Mesenchymal stem cell (in vitro differentiated cells and primary cell): ENCODE data around the gene CHI3L1.

ENCODE experiments used
- DNase-seq: peaks from one replicate; pipeline ENCODE4 v3.0.0-alpha.2; 2013
- H2AFZ ChIP-seq: one replicate; pipeline ENCODE4 v1.6.1; 2013; ENCODE audit warnings: low read depth, mild to moderate bottlenecking, control low read depth, inconsistent platforms, low read length, moderate library complexity
- H2AK5ac ChIP-seq: 2 replicates; pipeline ENCODE4 v1.6.1; 2013; ENCODE audit warnings: low read length, moderate library complexity, mild to moderate bottlenecking, inconsistent platforms; ENCODE audit not compliant: severe bottlenecking
- H2BK120ac ChIP-seq: one replicate; pipeline ENCODE4 v1.6.1; 2013; ENCODE audit warnings: low read depth, mild to moderate bottlenecking, inconsistent platforms, low read length, moderate library complexity
- H2BK12ac ChIP-seq, 2 experiments: one replicate each; pipeline ENCODE4 v1.6.1; 2013; ENCODE audit warnings: inconsistent platforms in 2 of 2, low read length in 2 of 2, mild to moderate bottlenecking in 2 of 2, moderate library complexity in 2 of 2, control low read depth in 1 of 2
- H2BK15ac ChIP-seq: one replicate; pipeline ENCODE4 v1.6.1; 2013; ENCODE audit warnings: mild to moderate bottlenecking, low read depth, inconsistent platforms; ENCODE audit not compliant: poor library complexity, severe bottlenecking
- H2BK5ac ChIP-seq: 2 replicates; pipeline ENCODE4 v1.6.1; 2013; ENCODE audit warnings: low read depth, mild to moderate bottlenecking, low read length, control low read depth, inconsistent platforms; ENCODE audit not compliant: poor library complexity, severe bottlenecking
- H3K14ac ChIP-seq, 2 experiments: one replicate each; pipeline ENCODE4 v1.6.1; 2013; ENCODE audit warnings: inconsistent platforms in 2 of 2, low read length in 2 of 2, control low read depth in 1 of 2, mild to moderate bottlenecking in 1 of 2, moderate library complexity in 1 of 2
- H3K18ac ChIP-seq, 2 experiments: one replicate each; pipeline ENCODE4 v1.6.1; 2013; ENCODE audit warnings: inconsistent platforms in 2 of 2, low read length in 2 of 2, control low read depth in 1 of 2, low read depth in 1 of 2, mild to moderate bottlenecking in 1 of 2
- H3K23ac ChIP-seq, 2 experiments: one replicate each; pipeline ENCODE4 v1.6.1; 2013; ENCODE audit warnings: inconsistent platforms in 2 of 2, low read length in 2 of 2, mild to moderate bottlenecking in 2 of 2, moderate library complexity in 2 of 2, control low read depth in 1 of 2
- H3K27ac ChIP-seq: 2 replicates; pipeline ENCODE4 v1.5.1; 2013; ENCODE audit warnings: mild to moderate bottlenecking, moderate library complexity, low read length, control low read depth, inconsistent platforms; ENCODE audit not compliant: poor library complexity, severe bottlenecking
- H3K27me3 ChIP-seq, 2 experiments: 2 replicates each; pipeline versions ENCODE4 v1.6.1 to v1.7.0; 2013; ENCODE audit warnings: low read length in 2 of 2, mild to moderate bottlenecking in 2 of 2, moderate library complexity in 2 of 2, control low read depth in 1 of 2, inconsistent platforms in 1 of 2; ENCODE audit not compliant: control insufficient read depth in 1 of 2, insufficient read depth in 1 of 2
- H3K36me3 ChIP-seq, 2 experiments: 2 replicates each; pipeline versions ENCODE4 v1.6.1 to v1.7.0; 2013; ENCODE audit warnings: low read length in 2 of 2, control low read depth in 1 of 2, inconsistent platforms in 1 of 2, low read depth in 1 of 2, mild to moderate bottlenecking in 1 of 2; ENCODE audit not compliant: insufficient read depth in 2 of 2, control insufficient read depth in 1 of 2
- H3K4ac ChIP-seq, 2 experiments: one replicate each; pipeline ENCODE4 v1.6.1; 2013; ENCODE audit warnings: inconsistent platforms in 2 of 2, low read length in 2 of 2, mild to moderate bottlenecking in 2 of 2, moderate library complexity in 2 of 2, control low read depth in 1 of 2, low read depth in 1 of 2
- H3K4me1 ChIP-seq: 2 replicates; pipeline ENCODE4 v1.6.1; 2013; ENCODE audit warnings: low read depth, low read length, control low read depth; ENCODE audit not compliant: control insufficient read depth, insufficient read depth
- H3K4me2 ChIP-seq: 2 replicates; pipeline ENCODE4 v1.6.1; 2013; ENCODE audit warnings: low read length, mild to moderate bottlenecking, inconsistent platforms; ENCODE audit not compliant: poor library complexity, severe bottlenecking
- H3K4me3 ChIP-seq, 2 experiments: 2 replicates each; pipeline versions ENCODE4 v1.5.1 to v1.7.0; 2013; ENCODE audit warnings: low read length in 2 of 2, mild to moderate bottlenecking in 2 of 2, control low read depth in 1 of 2, low read depth in 1 of 2; ENCODE audit not compliant: insufficient read depth in 1 of 2
- H3K79me1 ChIP-seq: replicated peaks from 2 replicates; pipeline ENCODE4 v1.6.1; 2013; ENCODE audit warnings: mild to moderate bottlenecking, control low read depth, low read length, inconsistent platforms; ENCODE audit not compliant: poor library complexity, severe bottlenecking
- H3K9ac ChIP-seq: 2 replicates; pipeline ENCODE4 v1.7.0; 2013; ENCODE audit warnings: mild to moderate bottlenecking, low read length, moderate library complexity
- H3K9me3 ChIP-seq: 2 replicates; pipeline ENCODE4 v1.7.0; 2013; ENCODE audit warnings: mild to moderate bottlenecking, low read length; ENCODE audit not compliant: control insufficient read depth
- H4K8ac ChIP-seq: one replicate; pipeline ENCODE4 v1.6.1; 2013; ENCODE audit warnings: inconsistent platforms, mild to moderate bottlenecking, low read length, moderate library complexity
- H4K91ac ChIP-seq: one replicate; pipeline ENCODE4 v1.6.1; 2013; ENCODE audit warnings: mild to moderate bottlenecking, low read length, inconsistent platforms
- WGBS: methylation state at CpG from one replicate; pipeline ENCODE4 v1.1.7; 2013; ENCODE audit warnings: mixed read lengths; 5-methylcytosine and 5-hydroxymethylcytosine counted together

Gene CHI3L1

GRCh38 chr1:203162403-203162802, 24.1 kb downstream of the CHI3L1 start:
- WGBS, result 100% methylated on average over 1 of the region's 1 CpG

GRCh38 chr1:203161703-203162102, 24.8 kb downstream of the CHI3L1 start:
- Histone ChIP-seq H3K4me3 (no peak overlapping the region), H3K36me3 (peaks cover 34 to 54% of the 10 kb centered on the region in 2 experiments), H3K14ac (no peak overlapping the region), H3K4me2 (no peak overlapping the region), H2BK5ac (no peak overlapping the region), H3K27me3 (peaks cover 0 to 3% of the 10 kb centered on the region in 2 experiments), H3K27ac (no peak overlapping the region), H3K79me1 (peaks cover 50% of the 10 kb centered on the region), H3K9ac (no peak overlapping the region), H3K18ac (no peak overlapping the region), H3K4me1 (peaks cover 8% of the 10 kb centered on the region), H2AK5ac (no peak overlapping the region), H2BK120ac (no peak overlapping the region), H2BK12ac (no peak overlapping the region), H2BK15ac (no peak overlapping the region), H3K23ac (no peak overlapping the region), H4K8ac (no peak overlapping the region), H3K9me3 (peaks cover 11% of the 10 kb centered on the region), H2AFZ (no peak overlapping the region), H3K4ac (no peak overlapping the region), H4K91ac (no peak overlapping the region)
- no peak for DNase-seq
- WGBS, result 95% methylated on average over 11 of the region's 11 CpGs

More at GRCh38 chr1:203162403-203162802, 24.1 kb downstream of the CHI3L1 start:
- Histone ChIP-seq H2BK12ac (no peak overlapping the region), H2BK15ac (no peak overlapping the region), H3K4me2 (no peak overlapping the region), H3K4ac (no peak overlapping the region), H3K23ac (no peak overlapping the region), H3K18ac (no peak overlapping the region), H3K27me3 (peaks cover 0 to 3% of the 10 kb centered on the region in 2 experiments), H2BK120ac (no peak overlapping the region), H3K79me1 (peaks cover 51% of the 10 kb centered on the region), H3K36me3 (peaks cover 34 to 59% of the 10 kb centered on the region in 2 experiments), H3K9me3 (peaks cover 11% of the 10 kb centered on the region), H2AFZ (no peak overlapping the region), H3K4me3 (no peak overlapping the region), H3K9ac (no peak overlapping the region), H3K4me1 (peaks cover 10% of the 10 kb centered on the region), H4K8ac (no peak overlapping the region), H2AK5ac (no peak overlapping the region), H2BK5ac (no peak overlapping the region), H3K14ac (peak overlapping the region in 1 of 2 experiments; percentile 56), H4K91ac (peak overlapping the region; percentile 36), H3K27ac (no peak overlapping the region)
- no peak for DNase-seq

- Histone ChIP-seq H3K27me3 (peaks cover 0 to 3% of the 10 kb centered on the region in 2 experiments), H4K91ac (no peak overlapping the region), H3K14ac (no peak overlapping the region), H2BK12ac (no peak overlapping the region), H3K23ac (no peak overlapping the region), H4K8ac (no peak overlapping the region), H2BK120ac (no peak overlapping the region), H3K4me3 (no peak overlapping the region), H3K4ac (no peak overlapping the region), H2BK15ac (no peak overlapping the region), H3K27ac (no peak overlapping the region), H3K18ac (no peak overlapping the region), H3K4me1 (peaks cover 8% of the 10 kb centered on the region), H3K9me3 (peaks cover 11% of the 10 kb centered on the region), H2AFZ (no peak overlapping the region), H2AK5ac (no peak overlapping the region), H3K4me2 (no peak overlapping the region), H3K79me1 (peaks cover 51% of the 10 kb centered on the region), H2BK5ac (no peak overlapping the region), H3K9ac (no peak overlapping the region), H3K36me3 (peaks cover 34 to 49% of the 10 kb centered on the region in 2 experiments)
- 78% methylated on average over 5 of the region's 6 CpGs for WGBS
- no peak for DNase-seq
Observed at GRCh38 chr1:203161175-203161574, 25.3 kb downstream of the CHI3L1 start.

- Histone ChIP-seq H3K18ac (no peak overlapping the region), H3K79me1 (peaks cover 43% of the 10 kb centered on the region), H3K27ac (no peak overlapping the region), H3K14ac (no peak overlapping the region), H2BK5ac (no peak overlapping the region), H3K9me3 (peaks cover 11% of the 10 kb centered on the region), H3K4me3 (no peak overlapping the region), H4K8ac (no peak overlapping the region), H3K4me2 (no peak overlapping the region), H2AK5ac (no peak overlapping the region), H3K27me3 (peaks cover 0 to 3% of the 10 kb centered on the region in 2 experiments), H3K4ac (no peak overlapping the region), H3K23ac (no peak overlapping the region), H3K36me3 (peaks cover 25 to 36% of the 10 kb centered on the region in 2 experiments), H2BK120ac (no peak overlapping the region), H2BK15ac (no peak overlapping the region), H3K4me1 (peaks cover 16% of the 10 kb centered on the region), H2AFZ (no peak overlapping the region), H2BK12ac (no peak overlapping the region), H3K9ac (no peak overlapping the region), H4K91ac (no peak overlapping the region)
- DNase-seq, result no peak
- 78% methylated on average over 1 of the region's 1 CpG for WGBS
Observed at GRCh38 chr1:203159844-203160243, 26.7 kb downstream of the CHI3L1 start.
